ENCODE measurements around the gene TRAT1. TPM values are rescaled to one million over a fixed set of nuclear protein-coding genes. Genes with fewer than 3 reads are reported as not detected.

TRAT1 gene
- total and polyA plus RNA-seq, 9 of the 15 experiments (the other 6 are each of a cell fraction or from before 2014, with no cell fraction given): not detected

DNA sequence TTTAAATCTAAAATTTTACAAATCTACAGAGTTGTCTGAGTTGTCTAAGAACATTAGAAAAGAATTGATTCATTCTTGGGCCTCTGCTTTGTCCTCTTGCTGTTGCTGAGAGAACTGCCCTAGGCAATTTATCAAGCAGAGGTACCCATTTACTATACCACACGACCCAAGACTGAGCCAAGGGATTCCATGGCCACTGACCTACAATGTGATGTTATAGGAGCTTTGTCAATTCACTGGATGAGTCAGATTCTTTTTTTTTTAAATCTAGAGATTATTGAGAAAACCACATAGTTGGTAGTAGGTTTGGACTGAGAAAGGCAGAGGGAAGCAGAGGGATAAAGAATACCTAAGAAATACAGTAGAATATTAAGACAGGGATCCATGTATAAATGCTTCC lies 55.3 kb downstream of the TRAT1 start:
- FAIRE-seq (no peak), ATAC-seq (no peak), DNase-seq (ENCODE audit: extremely low read depth in 1 of 4, low spot score in 3 of 4) (no peak)
- Histone ChIP-seq H3K9me1 (ENCODE audit: control insufficient read depth, insufficient read depth, low read length) (no peaks in the 10 kb centered on the region), H3K79me2 (ENCODE audit: control insufficient read depth, insufficient read depth, low read length) (no peaks in the 10 kb centered on the region), H3K4me1 (replicated peaks in 1 of 2; ENCODE audit: control insufficient read depth in 2 of 2, insufficient read depth in 2 of 2, low read length in 2 of 2) (no peaks in the 10 kb centered on the region), H3K27ac (ENCODE audit: extremely low read depth, low read depth, low read length) (no peak overlapping the region), H3K36me3 (ENCODE audit: control insufficient read depth, insufficient read depth, low read length) (no peaks in the 10 kb centered on the region), H3K4me2 (ENCODE audit: insufficient read depth, low read length) (no peak overlapping the region), H3K27me3 (ENCODE audit: control insufficient read depth in 2 of 2, insufficient read depth in 2 of 2, low read length in 2 of 2) (no peaks in the 10 kb centered on the region), H3K9ac (ENCODE audit: insufficient read depth in 1 of 2, low read depth in 2 of 2, low read length in 2 of 2) (no peak overlapping the region), H2AFZ (ENCODE audit: low read depth, low read length) (no peak overlapping the region), H3K4me3 (no peak overlapping the region), H3K9me3 (replicated peaks; ENCODE audit: control insufficient read depth, insufficient read depth, low read depth, low read length) (no peaks in the 10 kb centered on the region), H4K20me1 (replicated peaks; ENCODE audit: control insufficient read depth, insufficient read depth, low read length) (no peaks in the 10 kb centered on the region)
- TF ChIP-seq ZNF239 (CRISPR knock-in tag; IDR thresholded peaks at IDR 0.05): no peak
- TF ChIP-seq SMAD2 (IDR thresholded peaks at IDR 0.05; ENCODE audit: low read depth, low read length): no peak
- no peak for TF ChIP-seq GATA2 (CRISPR knock-in tag; IDR thresholded peaks at IDR 0.05)
- TF ChIP-seq ZBTB17 (CRISPR knock-in tag; IDR thresholded peaks at IDR 0.05): no peak
- TF ChIP-seq TCF7 (IDR thresholded peaks at IDR 0.05; ENCODE audit: borderline replicate concordance): no peak
- BruUV-seq (replicated peaks): no TSS peak
- intact Hi-C loops (cut with micrococcal nuclease): no loop called here
- in situ Hi-C loops (cut with MboI): no loop called here
- WGBS (ENCODE audit: insufficient coverage, low coverage, missing lambda C conversion rate): 0% methylated on average over 1 of the region's 1 CpG
- ChIA-PET POLR2A (interaction anchor here (0.7 kb wide), 1 partner anchor 8 kb away, joined by 3 read pairs; no protein-coding TSS in a partner anchor), CTCF (ENCODE audit: low intra/inter-chr PET ratio) (no interaction called here)

DNA sequence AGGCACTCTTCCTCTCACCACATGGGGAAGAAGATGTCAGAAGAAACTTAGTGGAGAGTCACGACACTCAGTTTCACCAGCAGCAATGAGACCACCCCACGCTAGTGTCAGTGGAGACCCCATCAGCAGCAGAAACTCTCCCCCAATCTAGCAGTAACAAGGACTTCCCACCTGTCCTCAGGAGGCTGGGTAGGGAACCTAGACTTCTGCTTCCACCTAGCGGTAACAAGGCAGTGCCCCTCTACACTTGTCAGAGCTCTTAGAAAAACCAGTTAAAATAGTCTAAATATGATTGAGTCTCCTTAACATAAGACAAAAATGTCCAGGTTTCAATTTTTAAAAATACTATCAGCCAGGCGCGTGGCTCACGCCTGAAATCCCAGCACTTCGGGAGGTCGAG lies 57.3 kb downstream of the TRAT1 start:
- FAIRE-seq (no peak), ATAC-seq (peak; percentile 79), DNase-seq (ENCODE audit: extremely low read depth in 1 of 4, low spot score in 3 of 4) (peak in 2 of 4 experiments; percentile 12 to 18)
- WGBS (ENCODE audit: insufficient coverage, low coverage, missing lambda C conversion rate): 0% methylated on average over 4 of the region's 8 CpGs
- Histone ChIP-seq H3K4me3 (no peak overlapping the region), H3K4me2 (ENCODE audit: insufficient read depth, low read length) (no peak overlapping the region), H3K36me3 (ENCODE audit: control insufficient read depth, insufficient read depth, low read length) (no peaks in the 10 kb centered on the region), H3K9me3 (replicated peaks; ENCODE audit: control insufficient read depth, insufficient read depth, low read depth, low read length) (no peaks in the 10 kb centered on the region), H3K27ac (ENCODE audit: extremely low read depth, low read depth, low read length) (no peak overlapping the region), H3K9ac (ENCODE audit: insufficient read depth in 1 of 2, low read depth in 2 of 2, low read length in 2 of 2) (no peak overlapping the region), H4K20me1 (replicated peaks; ENCODE audit: control insufficient read depth, insufficient read depth, low read length) (no peaks in the 10 kb centered on the region), H3K27me3 (ENCODE audit: control insufficient read depth in 2 of 2, insufficient read depth in 2 of 2, low read length in 2 of 2) (no peaks in the 10 kb centered on the region), H3K9me1 (ENCODE audit: control insufficient read depth, insufficient read depth, low read length) (no peaks in the 10 kb centered on the region), H3K4me1 (replicated peaks in 1 of 2; ENCODE audit: control insufficient read depth in 2 of 2, insufficient read depth in 2 of 2, low read length in 2 of 2) (no peaks in the 10 kb centered on the region), H3K79me2 (ENCODE audit: control insufficient read depth, insufficient read depth, low read length) (no peaks in the 10 kb centered on the region), H2AFZ (ENCODE audit: low read depth, low read length) (no peak overlapping the region)
- POLR2A ChIA-PET: no interaction called here
- intact Hi-C loops (cut with micrococcal nuclease): loop anchor here (2.0 kb wide), 1 partner anchor 217 kb away; no protein-coding TSS in a partner anchor
- no TSS peak for BruUV-seq (replicated peaks)
- in situ Hi-C loops (cut with MboI): no loop called here
- CTCF ChIA-PET (ENCODE audit: low intra/inter-chr PET ratio): no interaction called here
- TF ChIP-seq RAD21 (CRISPR knock-in tag; conservative IDR thresholded peaks at IDR 0.05 in 1 of 2, IDR thresholded peaks at IDR 0.05 in 1 of 2) (peak; percentile 32 to 54; a peak in 2 of 4 replicates), SMAD4 (CRISPR knock-in tag; conservative IDR thresholded peaks at IDR 0.05) (no peak), CTCF (IDR thresholded peaks at IDR 0.05 in 2 of 3, conservative IDR thresholded peaks at IDR 0.05 in 1 of 3; ENCODE audit: insufficient read depth in 2 of 3, low read depth in 1 of 3, low read length in 3 of 3) (peak; percentile 27 to 39 (median 31); a peak in 2 of 6 replicates)
- TF ChIP-seq, protein P1, sequence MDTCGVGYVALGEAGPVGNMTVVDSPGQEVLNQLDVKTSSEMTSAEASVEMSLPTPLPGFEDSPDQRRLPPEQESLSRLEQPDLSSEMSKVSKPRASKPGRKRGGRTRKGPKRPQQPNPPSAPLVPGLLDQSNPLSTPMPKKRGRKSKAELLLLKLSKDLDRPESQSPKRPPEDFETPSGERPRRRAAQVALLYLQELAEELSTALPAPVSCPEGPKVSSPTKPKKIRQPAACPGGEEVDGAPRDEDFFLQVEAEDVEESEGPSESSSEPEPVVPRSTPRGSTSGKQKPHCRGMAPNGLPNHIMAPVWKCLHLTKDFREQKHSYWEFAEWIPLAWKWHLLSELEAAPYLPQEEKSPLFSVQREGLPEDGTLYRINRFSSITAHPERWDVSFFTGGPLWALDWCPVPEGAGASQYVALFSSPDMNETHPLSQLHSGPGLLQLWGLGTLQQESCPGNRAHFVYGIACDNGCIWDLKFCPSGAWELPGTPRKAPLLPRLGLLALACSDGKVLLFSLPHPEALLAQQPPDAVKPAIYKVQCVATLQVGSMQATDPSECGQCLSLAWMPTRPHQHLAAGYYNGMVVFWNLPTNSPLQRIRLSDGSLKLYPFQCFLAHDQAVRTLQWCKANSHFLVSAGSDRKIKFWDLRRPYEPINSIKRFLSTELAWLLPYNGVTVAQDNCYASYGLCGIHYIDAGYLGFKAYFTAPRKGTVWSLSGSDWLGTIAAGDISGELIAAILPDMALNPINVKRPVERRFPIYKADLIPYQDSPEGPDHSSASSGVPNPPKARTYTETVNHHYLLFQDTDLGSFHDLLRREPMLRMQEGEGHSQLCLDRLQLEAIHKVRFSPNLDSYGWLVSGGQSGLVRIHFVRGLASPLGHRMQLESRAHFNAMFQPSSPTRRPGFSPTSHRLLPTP (IDR thresholded peaks at IDR 0.05; ENCODE audit: borderline replicate concordance, extremely low read depth, insufficient read length): no peak
- TF ChIP-seq, protein P2, sequence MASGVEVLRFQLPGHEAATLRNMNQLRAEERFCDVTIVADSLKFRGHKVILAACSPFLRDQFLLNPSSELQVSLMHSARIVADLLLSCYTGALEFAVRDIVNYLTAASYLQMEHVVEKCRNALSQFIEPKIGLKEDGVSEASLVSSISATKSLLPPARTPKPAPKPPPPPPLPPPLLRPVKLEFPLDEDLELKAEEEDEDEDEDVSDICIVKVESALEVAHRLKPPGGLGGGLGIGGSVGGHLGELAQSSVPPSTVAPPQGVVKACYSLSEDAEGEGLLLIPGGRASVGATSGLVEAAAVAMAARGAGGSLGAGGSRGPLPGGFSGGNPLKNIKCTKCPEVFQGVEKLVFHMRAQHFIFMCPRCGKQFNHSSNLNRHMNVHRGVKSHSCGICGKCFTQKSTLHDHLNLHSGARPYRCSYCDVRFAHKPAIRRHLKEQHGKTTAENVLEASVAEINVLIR (CRISPR knock-in tag; IDR thresholded peaks at IDR 0.05): no peak
